ENCODE results near the gene KCNQ1.

KCNQ1 gene

DNA sequence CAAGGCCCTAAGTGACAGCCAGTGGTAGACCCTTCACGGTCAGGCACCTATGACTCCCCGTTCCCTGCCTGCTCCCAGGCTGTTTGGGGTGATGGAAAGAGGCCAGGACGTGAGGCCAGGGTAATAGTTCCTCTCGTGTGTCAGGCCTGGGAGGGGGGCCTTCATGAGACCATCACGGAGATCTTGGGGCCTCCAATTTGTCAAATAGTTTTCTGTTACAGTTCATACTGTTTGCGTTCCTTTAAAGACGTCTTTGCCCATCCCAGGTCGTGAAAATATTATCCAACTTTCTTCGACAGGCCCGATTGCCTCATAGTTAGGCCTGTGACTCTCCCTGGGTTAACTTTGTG, 317.2 kb downstream of the KCNQ1 start:
- no peaks in the 10 kb centered on the region for H3K4me1 ChIP-seq (ENCODE audit: control insufficient read depth, insufficient read depth, low read length)
- H3K4me3 ChIP-seq (ENCODE audit: low read length): no peak overlapping the region
- no peaks in the 10 kb centered on the region for H3K27me3 ChIP-seq (ENCODE audit: control insufficient read depth, insufficient read depth, low read length)
- H3K36me3 ChIP-seq (ENCODE audit: control insufficient read depth, insufficient read depth, low read length): no peaks in the 10 kb centered on the region
- no peak overlapping the region for H3K9ac ChIP-seq (ENCODE audit: low read length)
- H3K27ac ChIP-seq (ENCODE audit: low read depth, low read length): no peak overlapping the region

DNA sequence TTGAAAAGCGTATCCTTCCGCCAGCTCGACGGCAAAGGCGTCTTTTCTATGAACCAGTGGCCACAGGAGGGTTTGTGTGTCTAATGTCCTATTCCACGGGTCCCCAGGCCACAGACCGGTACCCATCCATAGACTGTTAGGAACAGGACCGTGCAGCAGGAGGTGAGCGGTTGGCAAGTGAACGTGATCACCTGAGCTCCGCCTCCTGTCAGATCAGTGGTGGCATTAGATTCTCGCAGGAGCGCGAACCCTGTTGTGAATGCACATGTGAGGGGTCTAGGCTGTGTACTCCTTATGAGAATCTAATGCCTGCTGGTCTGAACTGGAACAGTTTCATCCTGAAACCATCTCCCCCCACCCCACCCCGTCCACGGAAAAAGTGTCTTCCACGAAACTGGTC, 317.6 kb downstream of the KCNQ1 start:
- Histone ChIP-seq H3K4me3 (ENCODE audit: low read length) (no peak overlapping the region), H3K9ac (ENCODE audit: low read length) (no peak overlapping the region), H3K4me1 (ENCODE audit: control insufficient read depth, insufficient read depth, low read length) (no peaks in the 10 kb centered on the region), H3K27me3 (ENCODE audit: control insufficient read depth, insufficient read depth, low read length) (no peaks in the 10 kb centered on the region), H3K36me3 (ENCODE audit: control insufficient read depth, insufficient read depth, low read length) (no peaks in the 10 kb centered on the region), H3K27ac (ENCODE audit: low read depth, low read length) (no peak overlapping the region)

DNA sequence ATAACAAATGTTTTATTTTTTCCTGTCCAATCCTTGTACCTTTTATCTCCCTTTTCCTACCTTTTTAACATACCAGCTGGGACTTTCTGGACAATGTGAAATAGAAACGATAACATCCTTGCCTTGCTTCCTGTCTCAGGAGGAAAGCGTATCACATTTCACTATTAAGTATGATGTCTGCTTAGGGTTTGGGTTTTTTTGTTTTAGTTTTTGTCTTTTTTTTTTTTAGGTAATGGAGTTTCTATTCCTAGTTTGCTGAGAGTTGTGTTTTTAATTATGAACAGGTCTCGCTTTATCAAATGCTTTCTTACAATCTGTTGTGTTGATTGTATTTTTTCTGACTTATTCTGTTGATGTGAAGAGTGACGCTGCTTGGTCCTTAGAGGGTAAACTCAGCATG, 319.2 kb downstream of the KCNQ1 start:
- H3K27ac ChIP-seq (ENCODE audit: low read depth, low read length): no peak overlapping the region
- no peak overlapping the region for H3K9ac ChIP-seq (ENCODE audit: low read length)

DNA sequence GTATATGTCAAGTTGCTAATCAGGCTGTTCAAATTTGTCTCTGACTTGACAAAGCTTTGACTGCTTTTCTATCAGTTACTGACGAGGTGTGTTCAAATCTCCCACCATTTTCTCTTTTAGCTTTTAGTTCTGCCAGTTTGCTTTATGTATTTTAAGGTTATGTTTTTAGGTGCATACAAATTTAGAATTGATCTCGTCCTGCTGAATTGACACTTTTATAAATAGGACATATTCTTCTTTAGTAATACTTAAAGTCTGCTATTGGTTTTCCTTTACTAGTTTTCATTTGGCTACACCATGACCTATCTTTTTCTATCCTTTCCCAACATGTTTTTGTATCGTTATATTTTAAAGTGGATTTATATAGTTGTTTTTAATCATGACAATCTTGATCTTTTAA, 320.7 kb downstream of the KCNQ1 start:
- Histone ChIP-seq H3K27ac (ENCODE audit: low read depth, low read length) (no peak overlapping the region), H3K27me3 (ENCODE audit: control insufficient read depth, insufficient read depth, low read length) (no peaks in the 10 kb centered on the region)

More for the DNA sequence above, 319.2 kb downstream of the KCNQ1 start:
- no peaks in the 10 kb centered on the region for H3K4me1 ChIP-seq (ENCODE audit: control insufficient read depth, insufficient read depth, low read length)
- no peak overlapping the region for H3K4me3 ChIP-seq (ENCODE audit: low read length)
- no peaks in the 10 kb centered on the region for H3K27me3 ChIP-seq (ENCODE audit: control insufficient read depth, insufficient read depth, low read length)
- H3K36me3 ChIP-seq (ENCODE audit: control insufficient read depth, insufficient read depth, low read length): no peaks in the 10 kb centered on the region

DNA sequence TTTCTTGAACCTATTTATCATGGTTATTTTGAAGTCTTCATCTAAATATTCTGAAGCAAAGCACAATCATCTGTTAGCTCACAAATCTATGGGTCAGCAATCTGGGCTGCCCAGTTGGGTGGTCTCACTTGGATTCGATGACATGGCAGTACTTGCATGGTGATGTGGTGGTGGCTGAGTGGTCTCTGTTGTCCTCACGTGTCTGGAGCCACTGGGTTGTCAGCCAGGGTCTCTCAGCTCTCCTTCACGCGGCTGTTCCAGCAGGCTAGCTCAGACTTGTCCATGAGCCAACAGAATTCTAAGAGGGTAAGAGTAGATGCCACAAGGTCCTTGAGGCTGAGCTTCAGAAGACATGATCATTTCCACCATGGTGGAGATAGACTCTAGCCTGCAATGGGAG, 321.4 kb downstream of the KCNQ1 start:
- Histone ChIP-seq H3K4me3 (ENCODE audit: low read length) (no peak overlapping the region), H3K27me3 (ENCODE audit: control insufficient read depth, insufficient read depth, low read length) (no peaks in the 10 kb centered on the region), H3K27ac (ENCODE audit: low read depth, low read length) (no peak overlapping the region), H3K36me3 (ENCODE audit: control insufficient read depth, insufficient read depth, low read length) (no peaks in the 10 kb centered on the region), H3K4me1 (ENCODE audit: control insufficient read depth, insufficient read depth, low read length) (no peaks in the 10 kb centered on the region), H3K9ac (ENCODE audit: low read length) (no peak overlapping the region)

More for the DNA sequence above, 320.7 kb downstream of the KCNQ1 start:
- Histone ChIP-seq H3K4me1 (ENCODE audit: control insufficient read depth, insufficient read depth, low read length) (no peaks in the 10 kb centered on the region), H3K4me3 (ENCODE audit: low read length) (no peak overlapping the region), H3K9ac (ENCODE audit: low read length) (no peak overlapping the region), H3K36me3 (ENCODE audit: control insufficient read depth, insufficient read depth, low read length) (no peaks in the 10 kb centered on the region)

DNA sequence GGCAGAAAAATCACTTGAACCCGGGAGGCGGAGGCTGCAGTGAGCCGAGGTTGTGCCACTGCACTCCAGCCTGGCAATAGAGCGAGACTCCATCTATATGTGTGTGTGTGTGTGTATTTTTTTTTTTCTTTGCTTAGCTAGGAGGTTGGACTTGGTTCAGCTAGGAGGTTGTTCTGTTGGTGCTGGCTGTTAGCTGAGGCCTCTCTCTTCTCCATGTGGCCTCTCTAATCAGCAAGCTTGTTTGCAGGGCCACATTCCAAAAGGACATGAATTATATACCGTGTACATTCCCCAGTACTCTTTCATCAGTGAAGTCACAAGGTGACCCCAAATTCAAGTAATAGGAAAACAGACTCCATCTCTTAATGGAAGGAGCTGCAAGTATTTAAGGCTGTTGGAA, 322.3 kb downstream of the KCNQ1 start:
- H3K9ac ChIP-seq (ENCODE audit: low read length): no peak overlapping the region
- no peak overlapping the region for H3K27ac ChIP-seq (ENCODE audit: low read depth, low read length)
- no peak overlapping the region for H3K4me3 ChIP-seq (ENCODE audit: low read length)
- H3K36me3 ChIP-seq (ENCODE audit: control insufficient read depth, insufficient read depth, low read length): no peaks in the 10 kb centered on the region
- no peaks in the 10 kb centered on the region for H3K27me3 ChIP-seq (ENCODE audit: control insufficient read depth, insufficient read depth, low read length)
- H3K4me1 ChIP-seq (ENCODE audit: control insufficient read depth, insufficient read depth, low read length): no peaks in the 10 kb centered on the region

DNA sequence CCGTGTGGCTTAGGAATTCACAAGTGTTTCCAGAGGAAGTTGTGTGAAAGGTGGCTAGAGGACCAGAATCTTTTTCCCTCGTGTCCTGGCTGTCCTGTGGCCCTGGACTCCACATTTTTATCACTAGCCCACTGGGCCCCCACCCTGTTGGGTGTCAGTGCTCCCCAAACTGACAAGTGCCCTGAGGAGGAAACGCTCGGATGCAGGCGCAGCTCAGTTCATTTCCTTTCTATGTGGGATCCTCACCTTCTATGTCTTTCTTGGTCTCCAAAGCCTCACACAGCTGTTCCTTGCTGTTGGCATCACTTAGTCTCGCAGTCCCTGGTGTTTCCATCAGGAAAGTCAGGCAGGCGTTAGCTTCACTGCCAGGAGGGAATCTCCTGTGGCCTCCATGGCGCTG, 323.0 kb downstream of the KCNQ1 start:
- no peak overlapping the region for H3K4me3 ChIP-seq (ENCODE audit: low read length)
- H3K27me3 ChIP-seq (ENCODE audit: control insufficient read depth, insufficient read depth, low read length): no peaks in the 10 kb centered on the region
- no peaks in the 10 kb centered on the region for H3K4me1 ChIP-seq (ENCODE audit: control insufficient read depth, insufficient read depth, low read length)
- H3K9ac ChIP-seq (ENCODE audit: low read length): no peak overlapping the region
- no peaks in the 10 kb centered on the region for H3K36me3 ChIP-seq (ENCODE audit: control insufficient read depth, insufficient read depth, low read length)
- no peak overlapping the region for H3K27ac ChIP-seq (ENCODE audit: low read depth, low read length)

DNA sequence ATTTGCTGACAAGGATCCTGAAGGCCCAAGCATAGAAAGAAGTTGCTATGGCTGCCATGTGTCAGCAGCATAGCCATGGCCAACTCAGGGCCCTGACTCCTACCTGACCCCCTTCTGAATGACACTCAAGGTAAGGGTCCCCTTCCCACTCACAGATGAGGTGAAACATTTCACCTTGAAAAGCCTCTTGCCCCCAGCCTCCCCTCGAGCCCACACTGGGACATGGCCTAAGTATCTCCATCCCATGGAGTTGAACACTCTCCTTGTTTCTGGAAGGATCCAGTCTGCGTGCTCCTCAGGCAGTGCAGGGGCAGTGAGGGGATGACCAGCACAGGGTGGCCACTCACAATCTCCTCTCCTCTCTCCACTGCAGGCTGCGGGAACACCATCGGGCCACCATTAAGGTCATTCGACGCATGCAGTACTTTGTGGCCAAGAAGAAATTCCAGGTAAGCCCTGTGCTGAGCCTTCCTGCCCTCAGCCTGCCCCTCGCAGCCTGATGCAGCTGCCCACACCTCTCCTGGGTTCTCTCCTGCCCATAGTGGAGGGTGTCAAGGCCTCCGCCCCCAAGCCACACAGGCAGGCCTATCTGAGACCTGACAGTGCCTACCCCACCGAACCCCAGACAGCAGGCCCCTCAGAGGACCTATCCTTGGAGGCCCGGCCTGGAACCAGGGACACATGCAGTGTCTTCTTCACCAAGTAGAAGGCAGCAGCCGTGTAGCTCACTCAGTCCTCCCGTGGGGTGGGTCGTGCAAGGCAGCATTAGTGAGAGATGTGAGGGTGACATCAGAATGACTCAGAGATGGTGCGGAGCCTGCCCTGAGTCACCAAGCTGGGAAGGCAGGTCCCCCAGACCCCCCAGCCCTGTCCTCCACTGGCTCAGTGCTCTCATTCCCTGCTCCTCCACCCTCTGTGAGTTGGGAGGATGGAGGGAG, 323.9 kb downstream of the KCNQ1 start:
- Histone ChIP-seq H3K36me3 (ENCODE audit: control insufficient read depth, insufficient read depth, low read length) (no peaks in the 10 kb centered on the region), H3K27me3 (ENCODE audit: control insufficient read depth, insufficient read depth, low read length) (no peaks in the 10 kb centered on the region), H3K27ac (ENCODE audit: low read depth, low read length) (no peak overlapping the region), H3K4me1 (ENCODE audit: control insufficient read depth, insufficient read depth, low read length) (no peaks in the 10 kb centered on the region), H3K9ac (ENCODE audit: low read length) (no peak overlapping the region), H3K4me3 (ENCODE audit: low read length) (no peak overlapping the region)

DNA sequence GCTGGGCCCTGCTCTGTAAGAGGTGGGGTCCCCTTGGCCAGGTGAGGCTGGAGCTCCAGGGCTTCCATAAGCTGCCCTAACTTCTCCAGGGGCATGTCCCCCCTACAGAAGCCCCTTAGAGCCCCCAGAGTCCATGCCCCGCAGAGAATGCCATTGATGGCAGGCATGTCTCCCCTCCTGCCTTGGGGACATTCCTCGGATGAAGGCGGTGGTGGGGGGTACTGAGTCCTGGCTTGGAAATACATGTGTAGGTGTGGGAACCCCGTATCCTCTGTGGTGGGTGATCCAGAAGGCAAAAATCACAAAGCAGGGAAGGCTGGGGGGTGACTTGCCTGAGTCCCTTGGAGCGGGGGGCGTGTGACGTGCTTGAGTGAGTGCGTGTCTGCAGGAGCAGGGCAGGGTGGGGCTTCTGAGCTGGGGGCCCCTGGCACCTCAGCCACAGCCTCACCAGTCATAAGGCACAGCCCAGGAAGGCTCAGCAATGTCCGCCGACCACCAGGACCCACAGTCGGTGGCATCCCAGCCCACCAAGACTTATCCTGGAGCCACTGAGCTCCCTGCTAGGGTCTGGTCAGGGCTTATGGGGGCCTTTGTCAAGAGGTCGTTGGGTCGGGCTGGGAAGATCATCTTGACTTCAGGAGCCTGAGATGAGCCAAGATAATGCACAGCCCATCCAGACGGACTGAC, 324.7 kb downstream of the KCNQ1 start:
- H3K27me3 ChIP-seq (ENCODE audit: control insufficient read depth, insufficient read depth, low read length): no peaks in the 10 kb centered on the region
- H3K4me1 ChIP-seq (ENCODE audit: control insufficient read depth, insufficient read depth, low read length): no peaks in the 10 kb centered on the region
- no peaks in the 10 kb centered on the region for H3K36me3 ChIP-seq (ENCODE audit: control insufficient read depth, insufficient read depth, low read length)
- no peak overlapping the region for H3K27ac ChIP-seq (ENCODE audit: low read depth, low read length)
- no peak overlapping the region for H3K4me3 ChIP-seq (ENCODE audit: low read length)
- no peak overlapping the region for H3K9ac ChIP-seq (ENCODE audit: low read length)

DNA sequence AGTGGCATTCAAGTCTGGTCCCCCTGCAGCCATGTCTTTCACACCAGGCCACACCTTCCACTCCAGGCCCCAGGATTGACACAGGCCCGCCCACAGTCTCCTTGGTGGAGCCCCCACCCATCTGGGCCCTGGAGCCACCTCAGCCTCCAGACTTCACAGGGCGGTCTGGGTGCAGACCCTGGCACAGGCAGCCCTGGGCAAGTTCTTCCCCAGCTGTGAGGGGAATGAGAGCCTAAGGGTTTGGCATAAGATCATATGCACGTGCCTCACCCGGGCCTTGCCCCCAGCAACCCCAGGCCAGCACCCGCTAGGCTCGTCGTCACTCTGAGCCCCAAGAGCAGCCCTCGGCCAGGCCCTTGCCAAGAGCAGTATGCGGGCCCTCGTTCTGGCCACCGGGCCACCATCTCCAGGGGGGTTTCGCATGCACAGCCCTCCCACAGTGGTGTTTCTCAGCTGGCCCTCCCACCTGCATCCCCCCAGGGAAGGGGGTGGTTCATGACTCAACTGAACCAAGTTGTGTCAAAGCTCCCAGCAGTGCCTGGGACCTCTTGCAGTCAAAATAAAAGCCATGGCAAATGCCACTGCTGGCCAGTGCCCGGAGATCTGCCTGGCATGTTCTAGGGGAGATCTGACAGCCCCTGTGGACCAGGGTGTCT, 325.4 kb downstream of the KCNQ1 start:
- no peak overlapping the region for H3K4me3 ChIP-seq (ENCODE audit: low read length)
- H3K27ac ChIP-seq (ENCODE audit: low read depth, low read length): no peak overlapping the region
- no peaks in the 10 kb centered on the region for H3K36me3 ChIP-seq (ENCODE audit: control insufficient read depth, insufficient read depth, low read length)
- no peaks in the 10 kb centered on the region for H3K27me3 ChIP-seq (ENCODE audit: control insufficient read depth, insufficient read depth, low read length)
- H3K9ac ChIP-seq (ENCODE audit: low read length): no peak overlapping the region
- no peaks in the 10 kb centered on the region for H3K4me1 ChIP-seq (ENCODE audit: control insufficient read depth, insufficient read depth, low read length)

DNA sequence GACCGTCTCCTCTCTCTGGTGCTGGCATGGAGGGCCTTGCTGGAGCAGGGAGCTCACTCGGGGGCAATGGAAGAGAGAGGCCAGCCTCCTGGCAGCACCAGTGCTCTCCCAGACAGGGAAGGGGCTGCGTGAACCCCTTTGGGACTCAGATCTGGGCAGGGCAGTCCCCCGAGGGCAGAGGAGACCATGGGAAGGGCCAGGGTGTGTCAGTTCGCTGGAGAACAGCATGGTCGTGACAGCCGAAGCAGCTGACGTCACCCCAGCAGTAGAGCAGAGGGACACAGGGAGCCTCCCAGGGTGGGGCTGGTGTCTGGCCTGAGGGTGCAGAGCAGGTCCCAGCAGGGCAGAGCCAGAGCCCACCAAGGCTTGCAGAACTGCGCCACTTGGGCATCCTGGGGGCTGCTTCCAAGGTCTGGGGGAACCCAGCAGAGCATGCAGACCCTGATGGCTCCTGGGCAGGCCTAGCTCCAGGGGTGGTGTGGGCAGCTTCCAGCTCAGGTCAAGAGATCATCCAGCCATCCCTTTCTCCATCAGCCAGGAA, 326.0 kb downstream of the KCNQ1 start:
- Histone ChIP-seq H3K27ac (ENCODE audit: low read depth, low read length) (no peak overlapping the region), H3K9ac (ENCODE audit: low read length) (no peak overlapping the region), H3K4me1 (ENCODE audit: control insufficient read depth, insufficient read depth, low read length) (no peaks in the 10 kb centered on the region), H3K36me3 (ENCODE audit: control insufficient read depth, insufficient read depth, low read length) (no peaks in the 10 kb centered on the region), H3K4me3 (ENCODE audit: low read length) (no peak overlapping the region), H3K27me3 (ENCODE audit: control insufficient read depth, insufficient read depth, low read length) (no peaks in the 10 kb centered on the region)

DNA sequence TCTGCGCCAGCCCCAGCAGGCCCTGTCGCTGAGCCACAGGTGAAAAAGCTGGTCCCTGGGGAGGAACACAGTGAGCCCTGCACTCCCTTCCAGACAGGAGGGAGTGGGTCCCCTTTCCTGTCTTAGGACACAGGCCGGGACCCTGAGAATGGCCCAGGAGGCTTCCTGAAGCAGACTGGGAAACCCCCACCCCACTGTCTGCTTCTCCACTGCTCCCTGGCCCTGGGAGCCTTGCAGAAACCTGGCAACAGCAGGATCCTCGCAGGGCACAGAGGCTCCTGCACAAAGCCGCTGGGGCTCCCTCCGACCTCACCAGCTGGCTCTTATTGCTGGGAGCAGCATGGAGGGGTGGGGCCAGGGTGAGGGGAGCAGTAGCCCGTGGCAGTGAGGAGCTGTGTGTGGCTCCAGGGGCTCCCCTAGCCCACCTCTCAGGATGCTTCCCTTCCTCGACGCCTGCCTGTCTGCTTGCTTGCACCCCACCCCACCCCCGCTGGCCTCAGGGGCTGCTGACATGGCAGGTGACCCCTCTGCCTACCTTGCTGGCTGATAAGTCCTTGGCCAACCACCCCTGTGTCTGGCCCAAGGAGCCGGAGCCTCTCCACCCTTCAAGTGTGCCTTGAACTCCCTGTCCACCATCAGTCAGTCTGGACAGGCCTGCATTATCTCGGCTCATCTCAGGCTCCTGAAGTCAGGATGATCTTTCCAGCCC, 327.1 kb downstream of the KCNQ1 start:
- no peak overlapping the region for H3K4me3 ChIP-seq (ENCODE audit: low read length)
- no peaks in the 10 kb centered on the region for H3K27me3 ChIP-seq (ENCODE audit: control insufficient read depth, insufficient read depth, low read length)
- H3K4me1 ChIP-seq (ENCODE audit: control insufficient read depth, insufficient read depth, low read length): no peaks in the 10 kb centered on the region
- no peak overlapping the region for H3K9ac ChIP-seq (ENCODE audit: low read length)
- no peak overlapping the region for H3K27ac ChIP-seq (ENCODE audit: low read depth, low read length)
- H3K36me3 ChIP-seq (ENCODE audit: control insufficient read depth, insufficient read depth, low read length): no peaks in the 10 kb centered on the region
